Activated CD4-positive, alpha-beta T cell treated with anti-CD3 and anti-CD28 coated beads, Interleukin-2, Interleukin-6, amounts not matched to agents 100 ng/mL and 50 ng/mL, durations not matched to agents 16 hours and 8 hours (primary cell): Measurements from ENCODE around the gene DNAJC10.

Source experiments
- DNase-seq: peaks from one replicate; pipeline ENCODE4 v3.0.0-alpha.2; 2020

DNAJC10 gene

DNA sequence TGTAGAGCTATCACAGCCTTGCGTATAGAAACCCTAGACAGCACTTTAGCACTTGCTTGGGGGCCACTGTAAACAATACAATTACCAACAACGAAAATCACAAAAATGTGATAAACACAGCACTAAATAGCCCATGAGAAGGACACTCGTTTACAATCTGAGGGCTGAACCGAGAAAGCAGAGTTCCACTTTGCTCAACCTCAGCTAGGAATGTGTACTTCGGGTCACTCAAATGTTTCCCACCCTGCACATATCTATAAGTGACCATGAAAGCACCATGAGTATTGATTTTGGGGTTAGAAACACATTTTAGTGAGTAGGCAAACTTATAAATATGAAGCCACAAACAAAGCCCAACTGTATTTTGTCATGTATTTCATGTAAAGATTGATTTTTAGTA, 88.1 kb downstream of the DNAJC10 start:
- no peak for DNase-seq

DNA sequence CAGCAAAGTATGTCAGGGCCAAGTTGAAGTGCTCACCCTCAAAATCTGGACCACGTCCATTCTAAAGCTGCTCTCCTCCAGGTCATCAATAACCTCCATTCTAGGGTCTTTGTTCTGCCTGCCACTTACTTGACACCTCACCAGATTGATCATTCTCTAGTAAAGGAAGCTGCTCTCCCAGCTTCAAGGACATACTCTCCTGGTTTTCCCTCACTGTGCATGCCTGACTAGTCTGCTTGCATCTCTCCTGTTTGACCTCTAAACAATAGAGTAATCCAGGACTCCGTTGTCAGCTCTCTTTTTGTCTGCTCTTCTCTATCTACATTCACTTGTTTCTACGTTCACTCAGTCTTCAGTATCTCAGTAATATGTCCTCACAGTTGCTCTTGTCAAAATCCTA, 91.3 kb downstream of the DNAJC10 start:
- DNase-seq = no peak

DNA sequence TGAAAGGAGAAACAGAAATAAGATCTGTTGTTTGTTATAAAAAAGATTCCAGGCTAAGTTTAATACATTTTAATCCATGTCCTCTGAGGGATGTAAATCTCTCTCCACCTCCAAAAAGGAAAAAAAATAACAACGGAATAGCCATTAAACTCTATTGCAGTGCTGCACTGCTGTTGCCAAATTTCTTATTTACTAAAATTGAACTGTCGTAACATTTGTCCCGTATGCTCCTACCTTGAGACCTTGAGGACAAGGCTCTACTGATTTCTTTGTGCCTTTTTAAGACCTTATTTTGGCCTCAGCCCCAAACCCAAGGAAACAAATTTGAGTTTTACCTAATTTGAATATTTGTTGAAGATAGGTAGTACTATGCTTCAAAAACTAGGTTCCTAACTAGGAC, 94.0 kb downstream of the DNAJC10 start:
- DNase-seq = no peak

DNA sequence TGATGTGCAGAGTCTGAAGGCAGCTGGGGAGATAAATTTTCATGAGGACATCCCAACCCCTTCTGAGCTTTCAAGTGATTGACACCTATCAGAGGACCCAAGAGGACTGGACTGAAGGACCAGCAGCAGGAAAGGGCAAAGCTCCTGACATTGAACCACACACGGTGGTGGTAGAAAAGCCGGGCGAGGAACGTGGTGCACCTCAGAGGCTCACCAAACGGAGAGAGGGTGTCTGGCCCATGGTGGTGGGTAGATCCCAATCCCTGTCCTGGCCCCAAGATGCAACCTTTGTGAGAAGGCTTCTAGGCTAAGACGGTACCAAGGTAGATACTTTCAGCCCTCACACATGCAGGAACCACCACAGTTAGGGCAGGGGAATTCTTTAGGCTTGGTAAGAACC, 98.3 kb downstream of the DNAJC10 start:
- no peak for DNase-seq

DNA sequence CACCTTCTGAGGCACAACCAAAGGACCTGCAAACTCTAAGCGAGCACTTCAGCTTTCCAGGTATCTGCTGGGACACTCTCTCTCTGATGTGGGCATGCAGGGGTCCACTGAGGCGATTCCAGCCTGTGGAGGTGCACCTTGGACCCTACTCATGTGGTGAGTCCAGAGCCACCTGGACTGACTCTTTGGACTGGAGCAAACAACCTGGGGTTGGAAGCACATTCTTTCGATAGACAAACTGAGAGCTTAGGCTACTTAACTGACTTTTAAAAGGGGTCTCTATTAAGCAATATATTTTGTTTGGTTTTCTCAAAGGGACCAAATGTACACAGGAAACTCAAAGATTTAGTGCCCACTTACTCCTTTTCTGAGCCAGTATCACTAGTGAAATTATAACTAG, 98.7 kb downstream of the DNAJC10 start:
- no peak for DNase-seq

DNA sequence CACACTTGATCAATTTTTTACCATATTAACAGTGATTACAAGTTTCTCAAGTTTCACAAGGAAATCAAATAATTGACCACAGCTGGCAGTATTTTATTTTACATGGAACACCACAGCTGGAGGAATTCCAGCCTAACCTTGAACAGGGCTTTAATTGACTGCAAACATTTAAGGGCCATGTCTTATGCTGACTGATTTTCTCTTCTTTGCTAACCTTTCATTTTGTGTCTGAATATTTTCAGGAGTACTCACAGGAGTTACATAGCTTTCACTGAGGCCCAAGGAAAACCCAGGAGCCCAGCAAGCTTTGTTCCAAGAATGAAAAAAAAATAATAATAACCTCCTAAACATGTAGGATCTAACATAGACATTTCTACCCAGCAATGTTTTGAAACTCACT, 100.8 kb downstream of the DNAJC10 start:
- no peak for DNase-seq

DNA sequence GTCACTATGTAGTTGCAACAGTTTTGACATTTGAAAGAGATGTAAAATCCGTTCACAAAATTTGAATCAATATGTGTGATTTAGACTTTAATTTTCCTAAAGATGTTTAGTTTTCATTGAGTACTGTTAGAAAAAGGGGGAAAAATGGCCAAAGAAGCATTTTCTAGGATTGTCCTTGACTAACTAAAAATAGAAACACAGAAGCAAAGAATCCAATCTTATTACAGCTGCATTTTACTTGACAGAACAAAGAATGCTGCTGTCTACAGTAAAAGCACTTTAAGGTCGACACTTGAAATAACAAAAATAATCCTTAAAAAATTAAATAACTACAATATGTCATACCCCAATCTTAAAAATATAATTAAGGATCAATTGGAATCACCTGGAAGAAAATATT, 101.5 kb downstream of the DNAJC10 start:
- DNase-seq = no peak

DNA sequence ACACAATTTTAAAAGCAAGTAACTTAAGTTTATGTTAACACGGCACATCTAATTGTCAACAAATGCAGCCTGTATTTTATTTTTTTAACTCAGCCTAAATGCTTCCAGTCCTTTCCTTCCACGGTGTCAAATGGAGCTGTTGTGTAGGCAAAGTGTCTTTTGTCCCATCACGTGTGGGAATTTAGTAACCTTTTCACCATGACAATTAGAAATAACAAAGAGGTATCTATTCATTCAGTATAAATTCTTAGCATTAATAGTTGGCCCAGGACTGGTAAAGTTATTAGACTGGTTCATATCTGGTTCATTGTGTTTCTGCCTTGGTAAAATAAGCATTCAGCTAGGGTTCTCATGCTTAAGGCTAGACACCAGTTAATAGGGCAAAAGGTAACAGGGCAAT, 102.4 kb downstream of the DNAJC10 start:
- DNase-seq = no peak

DNA sequence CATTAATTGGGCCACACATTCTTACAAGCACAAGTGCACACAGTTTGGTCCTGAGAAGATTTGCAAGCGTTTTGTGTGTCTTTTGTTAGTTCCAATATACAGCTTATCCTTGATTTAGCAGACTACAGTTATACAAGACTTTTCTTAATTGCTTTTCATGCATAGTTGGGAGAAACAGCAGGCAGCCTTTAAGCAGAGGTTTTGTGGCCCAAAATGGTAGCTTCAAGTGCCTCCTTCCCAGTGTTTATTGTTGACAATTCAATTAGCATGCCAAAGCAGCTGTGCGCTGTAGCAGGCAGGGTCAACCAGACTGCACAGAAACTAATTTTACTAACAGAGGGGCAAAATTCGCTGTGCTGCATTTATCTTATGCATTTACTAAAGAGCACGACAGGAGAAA, 102.9 kb downstream of the DNAJC10 start:
- DNase-seq = no peak

DNA sequence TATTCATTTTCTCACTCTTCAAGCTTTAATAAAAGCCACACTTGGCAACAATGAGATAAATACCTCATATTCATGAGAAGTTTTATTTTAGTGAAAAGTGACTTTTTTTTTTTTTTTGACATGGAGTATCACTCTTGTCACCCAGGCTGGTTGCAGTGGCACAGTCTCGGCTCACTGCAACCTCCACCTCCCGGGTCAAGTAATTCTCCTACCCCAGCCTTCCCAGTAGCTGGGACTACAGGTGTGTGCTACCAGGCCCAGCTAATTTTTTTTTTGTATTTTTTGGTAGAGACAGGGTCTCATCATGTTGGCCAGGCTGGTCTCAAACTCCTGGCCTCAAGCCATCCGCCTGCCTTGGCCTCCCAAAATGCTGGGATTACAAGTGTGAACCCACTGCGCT, 103.4 kb downstream of the DNAJC10 start:
- DNase-seq = no peak

DNA sequence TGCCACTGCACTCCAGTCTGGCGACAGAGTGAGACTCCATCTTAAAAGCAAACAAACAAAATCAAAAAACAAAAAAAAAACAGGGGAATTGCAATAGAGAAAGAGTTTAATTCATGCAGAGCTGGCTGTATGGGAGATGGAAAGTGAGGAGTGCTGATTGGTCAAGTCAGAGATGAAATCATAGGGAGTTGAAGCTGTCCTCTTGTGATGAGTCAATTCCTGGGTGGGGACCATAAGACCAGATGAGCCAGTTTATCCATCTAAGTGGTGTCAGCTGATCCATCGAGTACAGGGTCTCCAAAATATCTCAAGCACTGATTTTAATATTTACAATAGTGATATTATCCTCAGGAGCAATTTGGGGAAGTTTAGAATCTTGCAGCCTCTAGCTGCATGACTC, 105.1 kb downstream of the DNAJC10 start:
- no peak for DNase-seq

DNA sequence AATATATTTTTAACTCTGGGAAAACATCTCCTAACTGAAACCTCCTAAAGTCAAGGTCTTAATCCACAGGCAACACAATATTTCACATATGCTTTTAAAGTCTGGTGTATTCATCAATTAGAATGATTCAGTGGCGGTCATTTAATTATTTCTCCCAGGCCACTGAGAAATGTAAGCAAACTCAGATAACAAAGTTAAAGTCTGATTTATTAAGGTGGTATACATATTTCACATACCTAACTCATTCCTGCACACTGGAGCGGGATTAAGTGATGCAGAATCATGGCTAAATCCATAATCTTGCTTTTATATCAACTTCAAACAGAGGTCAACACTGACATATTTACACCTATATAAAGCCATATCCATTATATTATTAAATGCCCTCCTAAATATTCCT, 106.7 kb downstream of the DNAJC10 start:
- no peak for DNase-seq

DNA sequence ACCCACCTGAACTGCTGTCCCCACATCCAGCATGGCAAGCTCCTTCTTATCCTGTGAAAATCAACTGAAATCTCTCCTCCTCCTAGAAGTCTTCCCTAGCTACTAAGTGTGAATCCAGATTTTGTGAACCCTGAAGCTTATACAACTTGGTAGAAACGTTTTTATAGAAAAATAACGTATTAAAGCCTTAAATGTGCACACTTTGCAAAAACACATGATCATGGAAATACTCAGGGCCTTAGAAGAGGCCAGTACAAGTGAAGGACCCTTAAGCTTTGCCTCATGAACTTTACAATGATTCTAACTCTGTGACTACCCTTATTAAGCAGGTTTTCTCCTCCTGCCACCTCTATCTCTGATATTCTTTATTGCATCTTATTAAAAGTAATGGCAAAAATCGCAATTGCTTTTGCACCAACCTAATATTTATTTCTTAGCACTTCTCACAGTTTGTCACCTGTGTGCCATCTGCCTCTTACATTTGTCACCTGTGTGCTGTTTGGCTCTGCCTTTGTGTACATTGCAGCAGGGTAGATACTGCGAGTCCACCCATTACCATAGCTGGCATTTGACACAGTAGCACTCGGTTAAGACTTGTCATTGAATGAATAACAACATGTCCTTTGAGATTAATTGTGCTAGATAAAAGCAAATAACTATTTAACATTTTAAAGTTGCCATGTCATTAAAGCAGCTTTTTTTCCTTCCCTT, 108.2 kb downstream of the DNAJC10 start:
- no peak for DNase-seq

DNA sequence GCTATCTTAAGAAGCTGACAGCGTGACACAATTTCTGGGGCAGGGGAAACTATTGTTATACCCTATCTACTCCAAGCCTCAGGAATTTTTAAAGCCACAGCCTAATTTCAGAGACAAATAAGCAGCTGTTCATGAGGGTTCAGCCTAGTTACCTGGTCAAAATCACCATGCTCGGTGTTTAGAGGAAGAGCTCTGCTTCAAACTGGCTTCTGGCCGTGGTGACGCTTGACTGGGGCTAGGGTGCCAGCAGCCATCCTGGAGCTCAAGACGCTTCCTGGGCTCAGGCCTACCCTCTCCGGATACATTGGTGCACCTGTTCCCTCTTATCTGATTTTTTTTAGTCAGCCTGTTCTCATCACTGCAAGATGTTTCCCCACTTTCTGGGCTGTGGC, 108.7 kb downstream of the DNAJC10 start:
- no peak for DNase-seq

DNA sequence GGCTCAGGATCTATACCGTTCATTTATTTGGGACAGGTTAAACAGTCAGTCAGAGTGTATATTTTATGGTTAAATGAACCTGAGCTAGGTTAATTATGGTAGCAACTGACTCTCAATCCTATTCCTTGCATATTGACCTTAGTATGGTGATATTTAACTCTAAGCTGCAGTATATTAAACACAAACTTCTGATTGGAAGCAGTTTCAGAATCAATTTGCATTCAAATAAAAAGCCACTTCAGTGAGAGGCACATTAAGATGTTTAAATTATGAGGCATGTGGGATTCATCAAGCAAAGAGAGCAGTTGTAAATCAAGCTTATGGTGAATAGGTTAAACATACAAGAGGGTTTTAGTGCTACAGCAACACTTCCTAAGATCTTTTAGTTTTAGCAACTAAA, 110.0 kb downstream of the DNAJC10 start:
- no peak for DNase-seq

DNA sequence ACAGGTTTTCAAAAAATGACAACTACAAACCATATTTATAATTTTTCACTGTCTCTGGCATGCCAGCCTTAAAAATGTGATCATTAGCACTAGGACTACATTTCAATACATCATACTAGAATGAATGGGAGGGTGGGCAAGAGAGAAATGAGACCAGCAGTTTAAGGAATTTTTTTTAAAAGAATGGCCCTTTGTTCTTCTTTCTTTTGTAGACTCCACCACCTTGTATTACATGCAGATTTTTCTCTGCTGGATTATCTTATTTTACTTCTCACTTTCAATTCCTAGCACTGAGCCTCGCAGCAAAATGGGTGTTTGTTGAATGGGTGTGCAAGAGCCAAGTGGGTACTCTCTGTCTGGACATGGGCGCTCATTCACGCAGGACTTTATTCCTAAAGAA, 110.4 kb downstream of the DNAJC10 start:
- DNase-seq = no peak

DNA sequence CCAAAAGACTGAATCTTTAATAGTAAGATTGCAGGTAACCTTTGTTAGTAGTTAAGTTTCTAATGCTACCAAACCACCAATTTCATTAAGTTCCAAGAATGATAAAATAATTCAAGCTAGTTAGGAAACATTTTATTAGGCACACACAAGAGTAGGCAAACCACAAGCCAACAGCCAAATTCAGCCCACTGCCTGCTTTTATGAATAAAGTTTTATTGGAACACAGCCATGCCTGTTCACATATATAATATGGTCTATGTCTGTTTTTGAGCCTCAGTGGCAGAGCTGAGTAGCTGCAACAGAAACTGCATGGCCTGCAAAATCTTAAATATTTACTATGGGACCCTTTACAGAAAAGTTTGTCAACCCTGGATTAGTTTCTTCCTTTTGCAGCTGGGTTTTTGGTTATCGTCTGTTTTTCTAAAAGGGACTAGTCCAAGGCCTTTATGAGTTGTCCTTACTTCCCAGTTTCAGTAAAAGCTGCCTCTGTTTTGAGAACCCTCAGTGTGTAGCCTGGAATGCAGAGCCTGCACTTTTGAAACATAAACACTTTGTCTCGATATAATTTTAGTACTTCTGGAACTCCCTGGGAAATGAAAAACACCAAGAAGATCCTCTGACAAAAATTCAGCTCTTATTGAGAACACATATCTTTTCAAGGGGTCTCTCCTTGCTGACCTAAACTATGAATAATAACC, 111.3 kb downstream of the DNAJC10 start:
- no peak for DNase-seq

DNA sequence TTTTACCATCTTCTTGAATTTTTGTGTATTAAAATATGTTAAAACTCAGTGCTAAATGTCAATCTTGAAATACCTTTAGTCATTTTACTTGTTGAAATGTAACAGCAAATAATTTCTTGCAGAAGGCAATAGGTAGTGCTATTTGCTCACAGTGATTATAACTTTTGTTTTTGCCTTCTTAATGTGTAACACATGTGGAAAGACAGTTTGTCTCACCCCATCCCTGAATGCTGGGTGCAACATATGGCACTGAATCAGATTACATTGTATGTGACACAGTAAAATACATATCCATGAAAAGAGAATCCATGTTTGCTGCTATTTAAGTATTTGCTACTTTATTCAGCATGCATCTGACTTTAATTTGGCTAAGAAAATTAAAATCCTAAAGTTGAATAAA, 115.0 kb downstream of the DNAJC10 start:
- DNase-seq = no peak

DNA sequence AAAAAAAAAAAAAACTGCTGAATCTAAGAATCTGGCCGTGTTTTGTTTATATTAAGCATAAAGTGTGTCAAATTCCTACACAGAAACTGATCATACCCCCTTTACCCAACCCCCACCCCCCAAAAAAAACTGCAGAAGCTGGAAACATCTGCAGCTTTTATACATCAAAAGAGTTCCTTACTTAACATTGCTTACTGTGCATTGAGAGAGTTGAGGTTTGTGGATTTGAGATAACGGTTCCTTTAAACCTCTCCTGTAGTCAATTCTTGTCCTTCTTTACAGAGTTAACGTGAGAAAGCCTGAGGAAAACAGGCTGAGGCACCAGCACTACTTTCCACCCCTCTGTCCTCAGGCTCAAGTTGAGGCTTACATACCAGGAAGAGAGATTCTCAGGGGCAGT, 115.9 kb downstream of the DNAJC10 start:
- DNase-seq = no peak

DNA sequence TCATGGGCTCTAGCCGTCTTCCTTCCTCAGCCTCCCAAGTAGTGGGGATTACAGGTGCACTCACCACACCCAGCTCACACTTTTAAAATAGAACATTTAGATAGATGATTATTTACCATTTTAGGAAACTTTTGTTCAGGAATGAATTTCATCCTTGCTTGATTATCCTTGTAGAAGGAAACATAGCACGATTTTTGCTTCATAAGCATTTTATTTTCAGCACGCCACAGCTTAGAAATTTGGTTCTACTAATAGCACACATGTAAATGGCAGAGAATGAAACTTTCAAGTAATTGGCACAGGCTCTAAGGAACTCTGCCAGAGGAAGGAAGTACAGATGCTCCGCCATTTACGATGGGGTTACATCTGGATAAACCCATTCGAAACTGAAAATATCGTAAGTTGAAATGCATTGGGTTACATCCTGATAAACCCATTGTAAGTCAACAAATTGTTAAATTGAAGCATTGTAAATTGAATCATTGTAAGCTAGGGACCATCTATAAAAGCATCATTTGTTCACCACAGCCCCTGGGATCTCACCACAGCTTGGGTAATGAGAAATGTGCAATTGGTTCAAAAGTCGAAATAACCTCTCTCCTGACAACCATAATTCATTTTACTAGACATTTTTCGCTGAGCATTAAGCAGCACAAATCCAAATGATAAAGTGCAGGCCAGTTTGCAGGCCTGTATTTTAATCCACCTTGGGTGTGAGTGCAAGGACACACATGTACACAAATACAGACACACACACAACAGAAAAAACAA, 117.2 kb downstream of the DNAJC10 start:
- DNase-seq = no peak

DNA sequence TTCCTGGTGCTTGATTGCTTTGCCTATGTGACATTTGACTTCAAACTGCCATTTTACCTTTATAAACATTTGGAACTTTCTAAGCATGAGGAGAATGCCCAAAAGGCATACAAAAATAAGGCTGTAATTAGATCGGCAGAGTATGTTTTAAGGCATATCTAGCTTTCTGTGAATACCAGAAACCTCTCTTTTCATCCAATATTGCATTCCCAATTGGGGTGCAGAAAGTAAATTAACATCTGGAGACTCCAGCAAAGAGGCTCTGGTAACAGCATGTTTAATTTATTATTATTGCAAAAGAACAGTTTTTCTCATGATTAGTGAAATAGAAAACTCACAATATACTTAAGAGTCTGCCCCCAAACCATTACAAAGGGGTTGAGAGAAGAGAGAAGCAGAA, 118.2 kb downstream of the DNAJC10 start:
- DNase-seq = no peak

DNA sequence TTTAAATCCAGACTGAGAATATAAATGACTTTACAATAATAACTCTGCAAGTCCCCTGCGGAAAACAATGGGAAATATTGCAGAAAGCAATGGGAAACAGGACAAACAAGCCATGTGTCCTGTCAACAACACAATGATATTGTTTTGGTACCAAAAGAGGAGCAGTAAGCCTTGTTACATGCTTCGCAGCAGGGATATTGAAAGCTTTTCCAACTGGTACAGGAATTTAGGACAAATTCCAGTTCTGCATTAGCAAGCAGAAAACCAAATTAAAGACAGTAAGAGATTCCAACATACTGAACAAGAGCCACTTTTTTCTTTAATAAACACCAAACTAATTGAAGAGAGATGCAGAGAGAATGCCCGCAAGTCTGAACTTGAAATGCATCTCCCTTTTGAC, 120.4 kb downstream of the DNAJC10 start:
- no peak for DNase-seq
